Measurements from ENCODE around the gene PLEKHJ1.

PLEKHJ1 gene

DNA sequence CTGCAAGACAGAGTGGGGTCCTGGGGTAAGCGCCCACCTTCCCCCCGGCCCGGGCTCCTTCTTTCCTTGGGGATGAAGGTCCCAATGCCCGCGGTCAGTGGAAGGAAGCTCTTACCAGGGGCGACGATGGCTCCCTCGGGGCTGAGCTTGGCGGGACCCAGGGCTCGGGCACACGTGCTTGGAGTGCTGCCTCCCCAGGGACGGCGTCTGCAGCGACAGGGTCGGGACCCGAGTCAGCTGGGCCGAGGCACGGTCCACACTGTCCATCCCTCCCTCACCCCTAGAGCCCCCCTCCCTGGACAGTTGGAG lies 16.6 kb upstream of the PLEKHJ1 start:
- no peak overlapping the region for H3K9ac ChIP-seq (ENCODE audit: low read depth, low read length, poor library complexity, severe bottlenecking)
- H3K36me3 ChIP-seq (ENCODE audit: insufficient read depth, low read length): peaks cover 23% of the 10 kb centered on the region; the same call in 1 of the 2 replicates
- no peaks in the 10 kb centered on the region for H3K4me1 ChIP-seq (ENCODE audit: insufficient read depth, low read length, poor library complexity, severe bottlenecking)
- H2AFZ ChIP-seq (ENCODE audit: low read length): no peak overlapping the region
- no peaks in the 10 kb centered on the region for H3K9me2 ChIP-seq (replicated peaks; ENCODE audit: low read depth, low read length)
- TF ChIP-seq, protein P1, sequence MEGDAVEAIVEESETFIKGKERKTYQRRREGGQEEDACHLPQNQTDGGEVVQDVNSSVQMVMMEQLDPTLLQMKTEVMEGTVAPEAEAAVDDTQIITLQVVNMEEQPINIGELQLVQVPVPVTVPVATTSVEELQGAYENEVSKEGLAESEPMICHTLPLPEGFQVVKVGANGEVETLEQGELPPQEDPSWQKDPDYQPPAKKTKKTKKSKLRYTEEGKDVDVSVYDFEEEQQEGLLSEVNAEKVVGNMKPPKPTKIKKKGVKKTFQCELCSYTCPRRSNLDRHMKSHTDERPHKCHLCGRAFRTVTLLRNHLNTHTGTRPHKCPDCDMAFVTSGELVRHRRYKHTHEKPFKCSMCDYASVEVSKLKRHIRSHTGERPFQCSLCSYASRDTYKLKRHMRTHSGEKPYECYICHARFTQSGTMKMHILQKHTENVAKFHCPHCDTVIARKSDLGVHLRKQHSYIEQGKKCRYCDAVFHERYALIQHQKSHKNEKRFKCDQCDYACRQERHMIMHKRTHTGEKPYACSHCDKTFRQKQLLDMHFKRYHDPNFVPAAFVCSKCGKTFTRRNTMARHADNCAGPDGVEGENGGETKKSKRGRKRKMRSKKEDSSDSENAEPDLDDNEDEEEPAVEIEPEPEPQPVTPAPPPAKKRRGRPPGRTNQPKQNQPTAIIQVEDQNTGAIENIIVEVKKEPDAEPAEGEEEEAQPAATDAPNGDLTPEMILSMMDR (conservative IDR thresholded peaks at IDR 0.05; ENCODE audit: low read length): no peak
- no peak for TF ChIP-seq EZH2phosphoT487 (IDR thresholded peaks at IDR 0.05; ENCODE audit: borderline replicate concordance)
- no peaks in the 10 kb centered on the region for H3F3A ChIP-seq (ENCODE audit: low read depth)
- no peak overlapping the region for H3K4me3 ChIP-seq (ENCODE audit: low read length, poor library complexity, severe bottlenecking)
- H4K20me1 ChIP-seq (ENCODE audit: insufficient read depth, low read length, poor library complexity, severe bottlenecking): no peaks in the 10 kb centered on the region
- no peaks in the 10 kb centered on the region for H3K27me3 ChIP-seq (ENCODE audit: insufficient read depth, low read length, poor library complexity, severe bottlenecking)
- no peak overlapping the region for H3K4me2 ChIP-seq (ENCODE audit: low read depth, low read length, poor library complexity, severe bottlenecking)
- no peaks in the 10 kb centered on the region for H3K79me2 ChIP-seq (ENCODE audit: insufficient read depth, low read length)
- no peaks in the 10 kb centered on the region for H3K9me3 ChIP-seq (ENCODE audit: insufficient read depth, low read depth, low read length)

DNA sequence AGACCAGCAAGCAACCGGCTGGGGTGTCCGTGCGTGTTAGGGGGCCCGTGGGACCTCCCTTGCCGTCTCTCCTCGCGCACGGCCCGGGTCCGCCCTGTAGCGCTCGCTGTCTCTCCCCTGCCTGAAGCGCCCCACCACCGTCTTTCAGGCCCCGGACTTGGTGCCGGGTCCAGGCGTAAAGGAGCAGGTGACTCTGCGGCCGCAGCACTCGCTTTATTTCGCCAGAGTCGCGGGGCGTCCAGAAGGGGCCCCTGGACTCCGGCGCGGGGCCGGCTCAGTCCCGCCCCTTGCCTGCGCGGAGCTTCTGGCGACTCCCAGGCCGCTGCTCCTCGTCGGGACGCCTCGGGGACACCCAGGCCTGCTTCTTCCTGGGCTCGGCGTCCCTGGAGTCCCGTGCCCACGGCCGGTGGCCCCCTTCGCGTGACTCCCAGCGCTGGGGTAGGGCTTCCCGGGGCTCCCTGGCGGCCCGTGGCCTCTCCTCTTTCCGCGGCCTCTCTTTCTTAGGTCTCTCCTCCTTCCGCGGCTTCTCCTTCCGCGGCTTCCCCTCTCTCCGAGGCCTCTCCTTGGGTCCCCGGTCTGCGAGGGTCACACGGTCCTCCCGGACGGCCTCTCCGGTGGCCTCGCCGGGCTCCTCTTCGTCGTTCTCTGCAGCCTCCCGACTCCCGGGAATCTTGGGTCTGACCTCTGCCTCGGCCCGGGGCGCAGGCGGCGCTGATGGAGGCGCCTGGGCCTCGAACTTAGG lies 16.1 kb upstream of the PLEKHJ1 start:
- H3K4me1 ChIP-seq (ENCODE audit: insufficient read depth, low read length, poor library complexity, severe bottlenecking): no peaks in the 10 kb centered on the region
- TF ChIP-seq EZH2phosphoT487 (IDR thresholded peaks at IDR 0.05; ENCODE audit: borderline replicate concordance): no peak
- TF ChIP-seq, protein P1 (conservative IDR thresholded peaks at IDR 0.05; ENCODE audit: low read length): no peak
- no peaks in the 10 kb centered on the region for H3F3A ChIP-seq (ENCODE audit: low read depth)
- H3K79me2 ChIP-seq (ENCODE audit: insufficient read depth, low read length): no peaks in the 10 kb centered on the region
- H4K20me1 ChIP-seq (ENCODE audit: insufficient read depth, low read length, poor library complexity, severe bottlenecking): no peaks in the 10 kb centered on the region
- H3K4me2 ChIP-seq (ENCODE audit: low read depth, low read length, poor library complexity, severe bottlenecking): no peak overlapping the region
- peaks cover 28% of the 10 kb centered on the region; the same call in 1 of the 2 replicates for H3K36me3 ChIP-seq (ENCODE audit: insufficient read depth, low read length)
- no peaks in the 10 kb centered on the region for H3K9me2 ChIP-seq (replicated peaks; ENCODE audit: low read depth, low read length)
- H3K4me3 ChIP-seq (ENCODE audit: low read length, poor library complexity, severe bottlenecking): no peak overlapping the region
- no peak overlapping the region for H2AFZ ChIP-seq (ENCODE audit: low read length)
- H3K9ac ChIP-seq (ENCODE audit: low read depth, low read length, poor library complexity, severe bottlenecking): no peak overlapping the region
- H3K9me3 ChIP-seq (ENCODE audit: insufficient read depth, low read depth, low read length): no peaks in the 10 kb centered on the region
- H3K27me3 ChIP-seq (ENCODE audit: insufficient read depth, low read length, poor library complexity, severe bottlenecking): no peaks in the 10 kb centered on the region

DNA sequence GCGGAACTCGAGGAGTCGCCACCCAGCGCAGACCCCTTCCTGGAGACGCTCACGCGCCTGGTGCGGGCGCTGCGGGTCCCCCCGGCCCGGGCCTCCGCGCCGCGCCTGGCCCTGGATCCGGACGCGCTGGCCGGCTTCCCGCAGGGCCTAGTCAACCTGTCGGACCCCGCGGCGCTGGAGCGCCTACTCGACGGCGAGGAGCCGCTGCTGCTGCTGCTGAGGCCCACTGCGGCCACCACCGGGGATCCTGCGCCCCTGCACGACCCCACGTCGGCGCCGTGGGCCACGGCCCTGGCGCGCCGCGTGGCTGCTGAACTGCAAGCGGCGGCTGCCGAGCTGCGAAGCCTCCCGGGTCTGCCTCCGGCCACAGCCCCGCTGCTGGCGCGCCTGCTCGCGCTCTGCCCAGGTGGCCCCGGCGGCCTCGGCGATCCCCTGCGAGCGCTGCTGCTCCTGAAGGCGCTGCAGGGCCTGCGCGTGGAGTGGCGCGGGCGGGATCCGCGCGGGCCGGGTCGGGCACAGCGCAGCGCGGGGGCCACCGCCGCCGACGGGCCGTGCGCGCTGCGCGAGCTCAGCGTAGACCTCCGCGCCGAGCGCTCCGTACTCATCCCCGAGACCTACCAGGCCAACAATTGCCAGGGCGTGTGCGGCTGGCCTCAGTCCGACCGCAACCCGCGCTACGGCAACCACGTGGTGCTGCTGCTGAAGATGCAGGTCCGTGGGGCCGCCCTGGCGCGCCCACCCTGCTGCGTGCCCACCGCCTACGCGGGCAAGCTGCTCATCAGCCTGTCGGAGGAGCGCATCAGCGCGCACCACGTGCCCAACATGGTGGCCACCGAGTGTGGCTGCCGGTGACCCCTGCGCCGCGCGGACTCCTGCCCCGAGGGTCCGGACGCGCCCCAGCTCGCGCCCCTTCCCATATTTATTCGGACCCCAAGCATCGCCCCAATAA lies 15.3 kb upstream of the PLEKHJ1 start:
- TF ChIP-seq, protein P1 (conservative IDR thresholded peaks at IDR 0.05; ENCODE audit: low read length): no peak
- no peak for TF ChIP-seq EZH2phosphoT487 (IDR thresholded peaks at IDR 0.05; ENCODE audit: borderline replicate concordance)
- no peak overlapping the region for H3K4me2 ChIP-seq (ENCODE audit: low read depth, low read length, poor library complexity, severe bottlenecking)

More for the DNA sequence above, 15.3 kb upstream of the PLEKHJ1 start:
- Histone ChIP-seq H3K79me2 (ENCODE audit: insufficient read depth, low read length) (no peaks in the 10 kb centered on the region), H3K9me2 (replicated peaks; ENCODE audit: low read depth, low read length) (no peaks in the 10 kb centered on the region), H4K20me1 (ENCODE audit: insufficient read depth, low read length, poor library complexity, severe bottlenecking) (peaks cover 7% of the 10 kb centered on the region), H3K4me1 (ENCODE audit: insufficient read depth, low read length, poor library complexity, severe bottlenecking) (no peaks in the 10 kb centered on the region), H3F3A (ENCODE audit: low read depth) (no peaks in the 10 kb centered on the region), H3K36me3 (ENCODE audit: insufficient read depth, low read length) (peaks cover 37% of the 10 kb centered on the region; the same call in 1 of the 2 replicates), H3K4me3 (ENCODE audit: low read length, poor library complexity, severe bottlenecking) (no peak overlapping the region), H2AFZ (ENCODE audit: low read length) (no peak overlapping the region), H3K9me3 (ENCODE audit: insufficient read depth, low read depth, low read length) (no peaks in the 10 kb centered on the region), H3K27me3 (ENCODE audit: insufficient read depth, low read length, poor library complexity, severe bottlenecking) (no peaks in the 10 kb centered on the region), H3K9ac (ENCODE audit: low read depth, low read length, poor library complexity, severe bottlenecking) (no peak overlapping the region)

Measured in Loucy (cell line).